GM12872 (cell line): ENCODE data around the gene TM9SF1.
A peak's percentile ranks its signal among the peaks of the same experiment; 100 is the strongest.

Source experiments
- TF ChIP-seq, protein P1 (sequence below): IDR thresholded peaks from 3 replicates; pipeline ENCODE4 v1.5.1; 2011; ENCODE audit warnings: low read depth, mild to moderate bottlenecking, low read length, moderate library complexity; ENCODE audit not compliant: insufficient read depth

TM9SF1 gene, protein sequence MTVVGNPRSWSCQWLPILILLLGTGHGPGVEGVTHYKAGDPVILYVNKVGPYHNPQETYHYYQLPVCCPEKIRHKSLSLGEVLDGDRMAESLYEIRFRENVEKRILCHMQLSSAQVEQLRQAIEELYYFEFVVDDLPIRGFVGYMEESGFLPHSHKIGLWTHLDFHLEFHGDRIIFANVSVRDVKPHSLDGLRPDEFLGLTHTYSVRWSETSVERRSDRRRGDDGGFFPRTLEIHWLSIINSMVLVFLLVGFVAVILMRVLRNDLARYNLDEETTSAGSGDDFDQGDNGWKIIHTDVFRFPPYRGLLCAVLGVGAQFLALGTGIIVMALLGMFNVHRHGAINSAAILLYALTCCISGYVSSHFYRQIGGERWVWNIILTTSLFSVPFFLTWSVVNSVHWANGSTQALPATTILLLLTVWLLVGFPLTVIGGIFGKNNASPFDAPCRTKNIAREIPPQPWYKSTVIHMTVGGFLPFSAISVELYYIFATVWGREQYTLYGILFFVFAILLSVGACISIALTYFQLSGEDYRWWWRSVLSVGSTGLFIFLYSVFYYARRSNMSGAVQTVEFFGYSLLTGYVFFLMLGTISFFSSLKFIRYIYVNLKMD

DNA sequence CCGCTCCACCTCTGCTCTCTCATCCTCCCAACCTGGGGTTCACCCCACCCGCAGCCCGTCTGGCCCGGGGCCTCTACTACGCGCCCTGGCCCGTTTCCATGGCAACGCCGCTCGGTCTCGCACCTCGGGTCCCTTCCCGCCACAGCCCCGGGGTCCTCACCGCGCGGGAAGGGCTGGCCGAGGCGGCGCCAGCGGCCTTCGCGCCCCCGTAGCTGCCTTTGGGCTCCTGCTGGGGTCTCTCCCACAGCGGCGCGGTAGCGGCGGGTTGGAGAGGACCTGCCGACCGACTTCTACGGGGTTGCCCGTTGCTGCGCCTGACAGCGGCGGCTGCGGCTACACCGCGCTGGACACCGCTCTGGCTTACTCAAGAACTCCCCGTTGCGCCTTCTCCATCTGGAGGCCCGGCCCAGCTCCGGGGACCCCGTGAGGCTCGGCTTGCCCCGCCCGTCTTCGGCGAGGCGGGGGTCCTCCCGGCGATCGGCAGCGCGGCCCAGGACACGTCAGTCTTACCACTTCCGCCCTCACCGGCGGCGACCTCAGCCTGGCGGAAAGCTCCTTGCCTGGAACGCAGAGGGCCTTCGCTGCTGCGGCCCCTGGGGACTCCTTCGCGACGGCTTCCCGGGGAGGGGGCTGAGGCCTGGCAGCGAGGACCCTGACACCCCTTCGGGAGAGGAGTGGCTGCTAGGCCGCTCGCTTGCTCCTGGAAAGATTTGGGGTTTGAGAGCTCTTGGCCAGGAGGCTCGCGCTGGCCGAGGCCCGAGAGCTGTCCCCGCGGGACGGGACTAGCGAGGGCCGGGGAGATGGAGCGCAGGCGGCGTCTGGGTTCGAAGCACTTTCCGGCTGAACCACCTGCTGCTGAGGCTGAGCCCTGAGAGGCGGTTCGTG is at the start of gene TM9SF1:
Gene TM9SF1, minus strand, starts transcription at position 256 of the 885 bp plus-strand sequence. CDS start 422 bp downstream, outside the sequence.
- TF ChIP-seq, protein P1, sequence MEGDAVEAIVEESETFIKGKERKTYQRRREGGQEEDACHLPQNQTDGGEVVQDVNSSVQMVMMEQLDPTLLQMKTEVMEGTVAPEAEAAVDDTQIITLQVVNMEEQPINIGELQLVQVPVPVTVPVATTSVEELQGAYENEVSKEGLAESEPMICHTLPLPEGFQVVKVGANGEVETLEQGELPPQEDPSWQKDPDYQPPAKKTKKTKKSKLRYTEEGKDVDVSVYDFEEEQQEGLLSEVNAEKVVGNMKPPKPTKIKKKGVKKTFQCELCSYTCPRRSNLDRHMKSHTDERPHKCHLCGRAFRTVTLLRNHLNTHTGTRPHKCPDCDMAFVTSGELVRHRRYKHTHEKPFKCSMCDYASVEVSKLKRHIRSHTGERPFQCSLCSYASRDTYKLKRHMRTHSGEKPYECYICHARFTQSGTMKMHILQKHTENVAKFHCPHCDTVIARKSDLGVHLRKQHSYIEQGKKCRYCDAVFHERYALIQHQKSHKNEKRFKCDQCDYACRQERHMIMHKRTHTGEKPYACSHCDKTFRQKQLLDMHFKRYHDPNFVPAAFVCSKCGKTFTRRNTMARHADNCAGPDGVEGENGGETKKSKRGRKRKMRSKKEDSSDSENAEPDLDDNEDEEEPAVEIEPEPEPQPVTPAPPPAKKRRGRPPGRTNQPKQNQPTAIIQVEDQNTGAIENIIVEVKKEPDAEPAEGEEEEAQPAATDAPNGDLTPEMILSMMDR: no peak

DNA sequence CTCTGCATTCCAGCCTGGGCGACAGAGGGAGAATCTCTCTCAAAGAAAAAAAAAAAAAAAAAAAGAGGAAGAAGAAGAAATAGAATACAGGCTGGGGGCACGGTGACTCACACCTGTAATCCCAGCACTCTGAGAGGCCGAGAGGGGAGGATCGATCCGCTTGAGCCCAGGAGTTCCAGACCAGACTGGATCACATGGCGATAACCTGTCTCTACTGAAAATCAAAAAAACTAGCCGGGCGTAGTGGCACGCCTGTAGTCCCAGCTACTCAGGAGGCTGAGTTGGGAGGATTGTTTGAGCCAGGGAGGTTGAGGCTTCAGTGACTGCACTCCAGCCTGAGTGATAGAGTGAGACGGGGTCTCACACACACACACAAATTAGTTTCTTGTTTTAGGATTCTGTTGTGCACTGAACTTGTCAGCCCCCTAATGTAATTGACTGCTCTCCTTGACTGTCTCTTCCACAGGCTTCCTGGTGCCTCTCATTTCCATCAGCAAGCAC is 48.1 kb upstream of the TM9SF1 start:
- TF ChIP-seq, protein P1: no peak

DNA sequence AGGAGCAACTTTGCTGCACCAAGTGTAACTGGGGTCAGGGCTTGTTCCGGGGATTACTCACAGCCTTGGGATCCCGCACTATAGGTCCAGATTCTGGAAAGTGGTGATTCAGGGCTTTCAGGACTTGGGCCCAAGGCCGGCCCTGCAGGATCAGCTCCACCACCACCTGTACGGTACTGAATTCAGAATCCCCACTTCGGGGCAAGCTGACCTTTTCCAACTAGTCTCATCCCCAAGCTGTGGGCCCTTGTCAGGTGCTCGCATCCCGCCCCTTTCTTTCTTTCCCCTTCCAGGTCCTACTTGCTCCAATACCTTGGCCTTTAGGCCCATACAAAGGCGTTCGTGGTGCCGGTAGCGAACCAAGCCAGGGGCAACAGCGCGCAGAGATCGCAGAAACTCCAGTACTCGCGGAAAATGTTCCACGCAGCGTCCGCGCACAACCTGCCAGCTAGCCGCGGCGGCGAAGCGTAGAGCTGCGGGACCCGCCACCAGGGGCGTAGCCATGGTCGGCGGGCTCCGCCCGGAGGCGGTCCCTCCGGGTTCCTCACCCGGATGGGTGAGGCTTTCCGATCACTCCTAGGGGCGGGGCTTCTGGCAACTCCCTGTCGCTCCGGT is 46.7 kb upstream of the TM9SF1 start:
- TF ChIP-seq, protein P1: peak; percentile 58; the same call in 2 of the 3 replicates

DNA sequence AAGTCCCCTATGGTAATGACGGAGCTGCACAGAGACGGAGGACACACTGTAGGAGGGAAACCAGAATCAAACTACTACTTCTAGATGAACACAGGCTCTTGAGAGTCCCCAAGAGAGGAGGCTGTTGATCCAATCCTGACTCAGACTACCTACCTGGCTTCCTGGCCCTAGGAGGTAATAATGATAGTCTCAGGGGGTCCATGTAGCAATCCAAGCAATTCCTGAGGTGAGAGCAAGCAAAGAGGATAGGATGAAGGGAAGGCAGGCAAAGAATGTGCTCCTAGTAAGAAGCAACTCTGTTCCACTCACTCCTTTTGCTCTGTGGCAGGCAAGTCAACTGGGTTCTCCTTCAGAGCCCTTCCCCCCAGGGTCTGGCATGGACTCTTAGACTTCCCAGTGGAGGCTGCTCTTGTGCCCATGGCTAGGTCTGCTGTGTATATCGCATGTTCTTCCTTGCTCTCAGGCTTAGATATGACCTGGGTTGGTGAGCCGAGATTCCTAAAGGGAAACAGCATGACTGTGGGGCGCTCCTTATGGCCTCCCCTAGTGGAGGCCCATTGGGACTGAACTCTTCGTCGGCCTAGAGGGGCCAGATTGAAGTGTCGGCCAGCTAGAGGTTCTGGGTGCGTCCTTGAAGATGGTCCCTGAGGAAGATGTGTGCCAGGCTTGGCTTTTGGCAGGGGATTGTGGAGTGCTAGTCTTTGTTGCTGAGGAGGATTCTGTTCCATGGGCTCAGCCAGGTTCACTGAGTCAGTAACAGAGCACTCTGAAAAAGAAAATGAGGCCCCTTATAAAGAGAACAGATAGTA is 45.1 kb upstream of the TM9SF1 start:
- TF ChIP-seq, protein P1: no peak

DNA sequence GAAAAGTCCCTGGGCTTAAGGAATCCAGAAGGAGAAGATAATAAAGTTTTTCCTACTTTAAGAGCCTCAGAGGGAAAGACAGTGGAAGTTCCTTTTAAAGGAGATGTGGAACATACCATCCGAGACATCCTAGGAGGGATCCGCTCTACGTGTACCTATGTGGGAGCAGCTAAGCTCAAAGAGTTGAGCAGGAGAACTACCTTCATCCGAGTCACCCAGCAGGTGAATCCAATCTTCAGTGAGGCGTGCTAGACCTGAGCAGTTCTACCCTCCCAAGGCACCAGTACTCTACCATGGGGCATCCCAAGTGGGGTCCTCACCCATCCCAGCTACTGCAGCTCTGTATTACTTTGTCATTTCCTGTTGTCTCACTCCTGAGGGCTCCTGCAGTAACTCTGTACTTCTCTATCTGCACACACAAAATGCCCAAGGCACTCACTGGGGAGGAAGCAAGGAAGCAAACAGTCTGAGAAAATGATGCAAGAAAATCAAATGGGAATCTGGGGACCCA is 43.3 kb upstream of the TM9SF1 start:
- TF ChIP-seq, protein P1: no peak

DNA sequence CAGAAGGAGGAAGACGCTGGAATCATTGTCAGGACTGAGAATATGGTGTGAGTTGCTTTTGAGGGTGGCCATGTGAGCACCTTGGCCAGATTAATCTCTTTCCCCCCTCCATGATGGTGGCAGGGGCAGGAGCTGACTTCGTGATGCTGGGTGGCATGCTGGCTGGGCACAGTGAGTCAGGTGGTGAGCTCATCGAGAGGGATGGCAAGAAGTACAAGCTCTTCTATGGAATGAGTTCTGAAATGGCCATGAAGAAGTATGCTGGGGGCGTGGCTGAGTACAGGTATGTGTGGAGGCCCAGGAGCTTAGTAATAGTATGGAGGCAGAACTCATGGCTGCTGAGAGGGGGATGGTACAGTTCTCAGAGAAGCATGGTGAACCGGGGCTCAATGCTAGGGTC is 42.9 kb upstream of the TM9SF1 start:
- TF ChIP-seq, protein P1: no peak
